ENCODE data around the gene DNM3. TPM values are rescaled to one million over a fixed set of nuclear protein-coding genes. Genes with fewer than 3 reads are reported as not detected.

The DNM3 gene
- total and polyA plus RNA-seq, 2 donors (not counting 3 experiments of a cell fraction or from before 2014, with no cell fraction given), result 1.4 to 2.5 TPM

DNA sequence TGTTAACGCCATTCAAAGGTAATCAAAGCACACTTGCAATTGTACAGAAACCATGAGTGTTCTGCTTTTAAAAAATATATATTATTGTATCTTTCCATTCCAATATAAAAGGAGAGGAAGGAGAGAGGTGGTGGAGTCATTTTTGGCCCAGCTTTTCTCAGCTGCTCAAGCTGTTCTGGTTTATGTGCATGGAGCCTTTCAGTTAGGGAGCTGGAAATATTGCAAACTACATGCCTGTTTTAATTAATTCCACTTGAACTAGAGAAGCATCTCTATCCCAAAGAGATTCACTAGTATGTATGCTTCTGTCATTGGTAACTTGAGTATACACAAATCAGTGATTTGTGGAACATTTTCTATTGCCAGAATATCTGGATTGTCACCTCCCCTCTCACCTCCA is 550.7 kb downstream of the DNM3 start:
- Histone ChIP-seq H3K9ac (replicated peaks; ENCODE audit: extremely low read depth, insufficient read depth, low read length) (no peak overlapping the region), H3K27ac (ENCODE audit: insufficient read depth, low read depth, low read length) (no peak overlapping the region), H3K79me2 (ENCODE audit: control insufficient read depth, insufficient read depth, low read length) (no peaks in the 10 kb centered on the region), H2AFZ (ENCODE audit: low read depth, low read length) (no peak overlapping the region), H3K4me1 (ENCODE audit: control insufficient read depth, extremely low read depth, insufficient read depth, low read length) (peaks cover 9% of the 10 kb centered on the region), H3K36me3 (ENCODE audit: control insufficient read depth in 2 of 2, extremely low read depth in 1 of 2, insufficient read depth in 2 of 2, low read length in 2 of 2) (no peaks in the 10 kb centered on the region), H3K9me1 (replicated peaks; ENCODE audit: control insufficient read depth, extremely low read depth, insufficient read depth, low read length) (no peaks in the 10 kb centered on the region), H3K4me3 (replicated peaks in 1 of 3; ENCODE audit: insufficient read depth in 1 of 3, low read depth in 1 of 3, low read length in 3 of 3) (no peak overlapping the region), H3K9me3 (replicated peaks; ENCODE audit: control insufficient read depth, insufficient read depth, low read length) (no peaks in the 10 kb centered on the region), H3K27me3 (ENCODE audit: control insufficient read depth in 2 of 2, insufficient read depth in 2 of 2, low read length in 2 of 2) (no peaks in the 10 kb centered on the region), H3K4me2 (ENCODE audit: insufficient read depth, low read length) (no peak overlapping the region), H4K20me1 (replicated peaks; ENCODE audit: control insufficient read depth, extremely low read depth, insufficient read depth, low read length) (no peaks in the 10 kb centered on the region)
- ChIA-PET CTCF (interaction anchor here (0.6 to 3.3 kb wide), 3 partner anchors 12 to 389 kb away, joined by 3 to 10 read pairs (median 7); no protein-coding TSS in a partner anchor), POLR2A (no interaction called here)
- no peak for TF ChIP-seq FOS (IDR thresholded peaks at IDR 0.05; ENCODE audit: borderline replicate concordance, insufficient read depth, low read length)
- TF ChIP-seq MYC (IDR thresholded peaks at IDR 0.05; ENCODE audit: low read depth, low read length), result no peak
- TF ChIP-seq POLR2A (IDR thresholded peaks at IDR 0.05; ENCODE audit: low read depth, low read length), result no peak
- TF ChIP-seq, protein P1, sequence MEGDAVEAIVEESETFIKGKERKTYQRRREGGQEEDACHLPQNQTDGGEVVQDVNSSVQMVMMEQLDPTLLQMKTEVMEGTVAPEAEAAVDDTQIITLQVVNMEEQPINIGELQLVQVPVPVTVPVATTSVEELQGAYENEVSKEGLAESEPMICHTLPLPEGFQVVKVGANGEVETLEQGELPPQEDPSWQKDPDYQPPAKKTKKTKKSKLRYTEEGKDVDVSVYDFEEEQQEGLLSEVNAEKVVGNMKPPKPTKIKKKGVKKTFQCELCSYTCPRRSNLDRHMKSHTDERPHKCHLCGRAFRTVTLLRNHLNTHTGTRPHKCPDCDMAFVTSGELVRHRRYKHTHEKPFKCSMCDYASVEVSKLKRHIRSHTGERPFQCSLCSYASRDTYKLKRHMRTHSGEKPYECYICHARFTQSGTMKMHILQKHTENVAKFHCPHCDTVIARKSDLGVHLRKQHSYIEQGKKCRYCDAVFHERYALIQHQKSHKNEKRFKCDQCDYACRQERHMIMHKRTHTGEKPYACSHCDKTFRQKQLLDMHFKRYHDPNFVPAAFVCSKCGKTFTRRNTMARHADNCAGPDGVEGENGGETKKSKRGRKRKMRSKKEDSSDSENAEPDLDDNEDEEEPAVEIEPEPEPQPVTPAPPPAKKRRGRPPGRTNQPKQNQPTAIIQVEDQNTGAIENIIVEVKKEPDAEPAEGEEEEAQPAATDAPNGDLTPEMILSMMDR (IDR thresholded peaks at IDR 0.05; ENCODE audit: extremely low read depth in 1 of 2, insufficient read depth in 1 of 2, low read depth in 1 of 2, low read length in 2 of 2), result no peak
- BruUV-seq (replicated peaks), result no TSS peak
- DNase-seq (ENCODE audit: low read depth, low spot score) (no peak), FAIRE-seq (no peak)
- dilution Hi-C loops (cut with MboI; ENCODE audit: extremely low pct_ligation_motif_present, low sequenced_read_pairs), result no loop called here
- intact Hi-C loops (cut with micrococcal nuclease), result loop anchor here (1.0 kb wide), 1 partner anchor 33 kb away; no protein-coding TSS in a partner anchor

DNA sequence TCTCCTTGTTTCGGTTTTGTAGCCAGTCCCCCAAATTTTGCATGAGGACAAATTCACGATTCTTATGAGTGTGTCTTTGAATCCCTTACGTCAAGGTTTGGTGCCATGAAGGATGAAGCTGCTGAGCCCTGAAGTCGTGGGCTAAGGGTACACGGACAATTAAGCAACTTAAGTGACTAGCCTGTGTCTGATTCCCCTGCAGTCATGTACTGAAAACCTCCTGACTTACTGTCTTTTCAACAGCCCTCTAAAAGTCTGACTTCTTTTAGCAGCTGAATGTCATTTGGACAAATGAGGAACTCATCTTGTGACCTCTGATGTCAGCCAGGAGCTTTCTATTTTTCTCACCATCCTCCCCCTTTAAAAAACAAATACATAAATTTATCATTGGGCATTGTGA is 552.1 kb downstream of the DNM3 start:
- no peak overlapping the region for H2AFZ ChIP-seq (ENCODE audit: low read depth, low read length)
- CTCF ChIA-PET, result no interaction called here

More for the DNA sequence above, 552.1 kb downstream of the DNM3 start:
- no peak for TF ChIP-seq FOS (IDR thresholded peaks at IDR 0.05; ENCODE audit: borderline replicate concordance, insufficient read depth, low read length)
- TF ChIP-seq, protein P2, sequence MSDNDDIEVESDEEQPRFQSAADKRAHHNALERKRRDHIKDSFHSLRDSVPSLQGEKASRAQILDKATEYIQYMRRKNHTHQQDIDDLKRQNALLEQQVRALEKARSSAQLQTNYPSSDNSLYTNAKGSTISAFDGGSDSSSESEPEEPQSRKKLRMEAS (IDR thresholded peaks at IDR 0.05; ENCODE audit: insufficient read depth, insufficient read length), result no peak
- TF ChIP-seq POLR2AphosphoS5 (IDR thresholded peaks at IDR 0.05; ENCODE audit: insufficient read depth, low read depth, low read length), result no peak
- no peak for TF ChIP-seq MYC (IDR thresholded peaks at IDR 0.05; ENCODE audit: low read depth, low read length)
- no peak for TF ChIP-seq EZH2 (IDR thresholded peaks at IDR 0.05; ENCODE audit: borderline replicate concordance, low read depth, low read length, severe bottlenecking)
- TF ChIP-seq, protein P1 (IDR thresholded peaks at IDR 0.05; ENCODE audit: extremely low read depth in 1 of 2, insufficient read depth in 1 of 2, low read depth in 1 of 2, low read length in 2 of 2), result no peak
- BruUV-seq (replicated peaks), result no TSS peak
- no peaks in the 10 kb centered on the region for H3K27me3 ChIP-seq (ENCODE audit: control insufficient read depth in 2 of 2, insufficient read depth in 2 of 2, low read length in 2 of 2)
- H3K9me1 ChIP-seq (replicated peaks; ENCODE audit: control insufficient read depth, extremely low read depth, insufficient read depth, low read length), result no peaks in the 10 kb centered on the region
- H3K4me3 ChIP-seq (replicated peaks in 1 of 3; ENCODE audit: insufficient read depth in 1 of 3, low read depth in 1 of 3, low read length in 3 of 3), result no peak overlapping the region
- DNase-seq (ENCODE audit: low read depth, low spot score) (no peak), FAIRE-seq (no peak)
- no peaks in the 10 kb centered on the region for H3K9me3 ChIP-seq (replicated peaks; ENCODE audit: control insufficient read depth, insufficient read depth, low read length)
- H3K27ac ChIP-seq (ENCODE audit: insufficient read depth, low read depth, low read length), result no peak overlapping the region
- dilution Hi-C loops (cut with MboI; ENCODE audit: extremely low pct_ligation_motif_present, low sequenced_read_pairs) (no loop called here), intact Hi-C loops (cut with micrococcal nuclease) (no loop called here)
- no peaks in the 10 kb centered on the region for H3K36me3 ChIP-seq (ENCODE audit: control insufficient read depth in 2 of 2, extremely low read depth in 1 of 2, insufficient read depth in 2 of 2, low read length in 2 of 2)
- H4K20me1 ChIP-seq (replicated peaks; ENCODE audit: control insufficient read depth, extremely low read depth, insufficient read depth, low read length), result no peaks in the 10 kb centered on the region
- no peak overlapping the region for H3K4me2 ChIP-seq (ENCODE audit: insufficient read depth, low read length)
- H3K4me1 ChIP-seq (ENCODE audit: control insufficient read depth, extremely low read depth, insufficient read depth, low read length), result peaks cover 19% of the 10 kb centered on the region
- no peak overlapping the region for H3K9ac ChIP-seq (replicated peaks; ENCODE audit: extremely low read depth, insufficient read depth, low read length)
- no peaks in the 10 kb centered on the region for H3K79me2 ChIP-seq (ENCODE audit: control insufficient read depth, insufficient read depth, low read length)
- POLR2A ChIA-PET, result no interaction called here
